ENCODE data around the gene TFAP2B. TPM values are rescaled to one million over a fixed set of nuclear protein-coding genes. Genes with fewer than 3 reads are reported as not detected.

TFAP2B gene
- polyA plus RNA-seq (2013), result 2.0 and 2.3 TPM in 2 replicates

DNA sequence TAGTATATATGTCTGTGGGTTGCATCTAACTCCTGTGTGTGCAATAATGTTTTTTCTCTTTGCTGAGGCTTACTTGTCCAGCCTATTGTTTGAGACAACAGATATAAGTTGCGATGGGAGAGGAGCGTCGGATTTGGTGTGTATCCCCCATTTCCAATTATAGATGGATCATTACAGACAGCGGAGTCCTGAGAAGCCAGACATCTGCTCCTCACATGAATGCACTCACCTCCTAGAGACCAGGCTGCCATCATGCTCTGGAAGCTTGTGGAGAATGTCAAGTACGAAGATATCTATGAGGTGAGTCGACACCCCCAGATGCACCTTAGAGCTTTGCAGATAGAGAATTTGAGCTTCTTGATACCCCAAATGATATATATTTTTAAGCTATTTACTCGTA, at the start of gene TFAP2B:
TFAP2B (plus strand) TSS at position 199 of the 400 bp plus-strand sequence; CDS start at position 220, 21 bp downstream.
- Histone ChIP-seq H2AK5ac (ENCODE audit: low read length) (no peak within 1 kb of the TSS), H3K36me3 (ENCODE audit: control insufficient read depth in 1 of 2, insufficient read depth in 2 of 2, low read length in 2 of 2) (no peaks in the 10 kb centered on the region), H4K91ac (ENCODE audit: low read depth, low read length) (peak within 1 kb of the TSS; percentile 77), H2BK5ac (ENCODE audit: low read depth, low read length, poor library complexity) (peak within 1 kb of the TSS; percentile 38), H4K12ac (ENCODE audit: low read depth, low read length) (peak within 1 kb of the TSS; percentile 64), H3K27me3 (ENCODE audit: insufficient read depth, low read length) (peaks cover 7% of the 10 kb centered on the region), H2BK12ac (ENCODE audit: low read length) (peak within 1 kb of the TSS; percentile 8), H3K23ac (ENCODE audit: low read length) (no peak within 1 kb of the TSS), H3K14ac (ENCODE audit: low read length) (peak within 1 kb of the TSS; percentile 32), H3K4ac (ENCODE audit: low read depth, low read length) (peak within 1 kb of the TSS; percentile 47), H3K9ac (ENCODE audit: low read length) (no peak within 1 kb of the TSS), H3K79me1 (ENCODE audit: low read length) (peaks cover 18% of the 10 kb centered on the region), H3K27ac (ENCODE audit: low read depth, low read length) (peak within 1 kb of the TSS; percentile 33), H2BK120ac (ENCODE audit: insufficient read depth, low read length, poor library complexity) (peak within 1 kb of the TSS; percentile 52), H3K79me2 (ENCODE audit: control insufficient read depth, insufficient read depth, low read length, poor library complexity) (no peaks in the 10 kb centered on the region), H3K4me2 (ENCODE audit: low read length) (peak within 1 kb of the TSS; percentile 67), H4K8ac (ENCODE audit: low read depth, low read length) (peak within 1 kb of the TSS; percentile 68), H3K9me3 (ENCODE audit: insufficient read depth, low read depth, low read length) (no peaks in the 10 kb centered on the region), H3K4me1 (ENCODE audit: control insufficient read depth in 1 of 2, insufficient read depth in 2 of 2, low read length in 2 of 2) (peaks cover 3 to 4% of the 10 kb centered on the region in 2 experiments), H3K4me3 (ENCODE audit: low read depth, low read length) (peak within 1 kb of the TSS; percentile 68), H2AFZ (ENCODE audit: insufficient read depth, low read length, poor library complexity) (peak within 1 kb of the TSS; percentile 56), H3K18ac (ENCODE audit: low read length) (peak within 1 kb of the TSS; percentile 25)
- no peak for DNase-seq
- no CpG with 5 or more reads among the region's 7 CpGs for WGBS (ENCODE audit: extremely low coverage, insufficient coverage, insufficient read length)

GRCh38 chr6:50778696-50779095, 40.0 kb upstream of the TFAP2B start:
- no peaks in the 10 kb centered on the region for H3K27me3 ChIP-seq (ENCODE audit: insufficient read depth, low read length)
- H2BK120ac ChIP-seq (ENCODE audit: insufficient read depth, low read length, poor library complexity), result no peak overlapping the region
- DNase-seq, result no peak
- no peak overlapping the region for H4K8ac ChIP-seq (ENCODE audit: low read depth, low read length)
- no peak overlapping the region for H3K4me3 ChIP-seq (ENCODE audit: low read depth, low read length)
- no peak overlapping the region for H2AFZ ChIP-seq (ENCODE audit: insufficient read depth, low read length, poor library complexity)
- H3K9me3 ChIP-seq (ENCODE audit: insufficient read depth, low read depth, low read length), result no peaks in the 10 kb centered on the region
- H3K14ac ChIP-seq (ENCODE audit: low read length), result no peak overlapping the region
- no peak overlapping the region for H4K91ac ChIP-seq (ENCODE audit: low read depth, low read length)
- H2AK5ac ChIP-seq (ENCODE audit: low read length), result no peak overlapping the region
- no peak overlapping the region for H3K4ac ChIP-seq (ENCODE audit: low read depth, low read length)
- no peak overlapping the region for H3K9ac ChIP-seq (ENCODE audit: low read length)
- peaks cover 2% of the 10 kb centered on the region for H3K79me2 ChIP-seq (ENCODE audit: control insufficient read depth, insufficient read depth, low read length, poor library complexity)
- H4K12ac ChIP-seq (ENCODE audit: low read depth, low read length), result no peak overlapping the region
- peaks cover 5 to 8% of the 10 kb centered on the region in 2 experiments for H3K4me1 ChIP-seq (ENCODE audit: control insufficient read depth in 1 of 2, insufficient read depth in 2 of 2, low read length in 2 of 2)
- H3K18ac ChIP-seq (ENCODE audit: low read length), result no peak overlapping the region
- H2BK5ac ChIP-seq (ENCODE audit: low read depth, low read length, poor library complexity), result no peak overlapping the region
- H3K36me3 ChIP-seq (ENCODE audit: control insufficient read depth in 1 of 2, insufficient read depth in 2 of 2, low read length in 2 of 2), result no peaks in the 10 kb centered on the region
- H2BK12ac ChIP-seq (ENCODE audit: low read length), result no peak overlapping the region
- no peak overlapping the region for H3K23ac ChIP-seq (ENCODE audit: low read length)
- H3K27ac ChIP-seq (ENCODE audit: low read depth, low read length), result no peak overlapping the region
- no peak overlapping the region for H3K4me2 ChIP-seq (ENCODE audit: low read length)
- peaks cover 4% of the 10 kb centered on the region for H3K79me1 ChIP-seq (ENCODE audit: low read length)

DNA sequence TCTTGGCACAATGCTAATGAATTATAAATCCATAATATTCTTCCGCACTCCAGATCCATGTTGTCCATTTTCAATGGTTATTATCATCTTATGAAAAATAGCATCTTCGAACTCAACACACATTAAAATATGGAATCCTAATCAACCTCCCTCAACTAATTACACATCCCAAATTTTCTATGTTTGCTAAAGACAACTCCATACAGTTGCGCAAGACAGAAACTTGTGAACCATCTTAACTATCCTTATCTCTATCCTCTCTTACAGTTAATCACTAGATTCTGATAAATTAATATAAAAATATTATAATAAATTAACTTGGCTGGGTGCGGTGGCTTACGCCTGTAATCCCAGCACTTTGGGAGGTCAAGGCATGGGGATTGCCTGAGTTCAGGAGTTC, 38.3 kb upstream of the TFAP2B start:
- WGBS (ENCODE audit: extremely low coverage, insufficient coverage, insufficient read length), result 100% methylated on average over 1 of the region's 5 CpGs
- Histone ChIP-seq H3K9me3 (ENCODE audit: insufficient read depth, low read depth, low read length) (no peaks in the 10 kb centered on the region), H3K36me3 (ENCODE audit: control insufficient read depth in 1 of 2, insufficient read depth in 2 of 2, low read length in 2 of 2) (no peaks in the 10 kb centered on the region), H3K4ac (ENCODE audit: low read depth, low read length) (no peak overlapping the region), H3K23ac (ENCODE audit: low read length) (no peak overlapping the region), H2AK5ac (ENCODE audit: low read length) (no peak overlapping the region), H3K79me1 (ENCODE audit: low read length) (peaks cover 4% of the 10 kb centered on the region), H3K79me2 (ENCODE audit: control insufficient read depth, insufficient read depth, low read length, poor library complexity) (peaks cover 2% of the 10 kb centered on the region), H3K9ac (ENCODE audit: low read length) (no peak overlapping the region), H4K91ac (ENCODE audit: low read depth, low read length) (no peak overlapping the region), H4K8ac (ENCODE audit: low read depth, low read length) (no peak overlapping the region), H3K4me3 (ENCODE audit: low read depth, low read length) (no peak overlapping the region), H3K18ac (ENCODE audit: low read length) (no peak overlapping the region), H3K27ac (ENCODE audit: low read depth, low read length) (no peak overlapping the region), H3K4me1 (ENCODE audit: control insufficient read depth in 1 of 2, insufficient read depth in 2 of 2, low read length in 2 of 2) (peaks cover 5 to 8% of the 10 kb centered on the region in 2 experiments), H4K12ac (ENCODE audit: low read depth, low read length) (no peak overlapping the region), H3K14ac (ENCODE audit: low read length) (no peak overlapping the region), H2BK12ac (ENCODE audit: low read length) (no peak overlapping the region), H2BK120ac (ENCODE audit: insufficient read depth, low read length, poor library complexity) (no peak overlapping the region), H3K4me2 (ENCODE audit: low read length) (no peak overlapping the region), H3K27me3 (ENCODE audit: insufficient read depth, low read length) (no peaks in the 10 kb centered on the region), H2BK5ac (ENCODE audit: low read depth, low read length, poor library complexity) (no peak overlapping the region), H2AFZ (ENCODE audit: insufficient read depth, low read length, poor library complexity) (no peak overlapping the region)
- no peak for DNase-seq

DNA sequence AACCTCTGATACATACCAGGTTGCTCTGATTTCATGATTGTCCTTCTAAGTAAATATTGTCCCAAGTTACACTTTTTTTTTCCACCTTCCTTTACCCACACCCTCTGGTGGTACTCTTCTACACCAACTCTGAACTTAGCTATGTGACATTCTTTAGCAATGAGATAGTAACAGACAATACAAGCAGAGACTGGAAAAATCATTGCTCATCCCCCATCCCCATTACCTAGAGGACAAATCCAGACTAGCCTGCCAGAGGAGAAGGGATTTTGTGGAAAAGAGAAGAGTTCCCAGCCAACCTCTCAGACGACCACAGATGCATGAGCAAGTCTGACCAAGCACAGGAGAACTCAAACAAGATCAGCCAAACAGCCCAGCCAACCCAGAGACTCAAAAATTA, 32.8 kb upstream of the TFAP2B start:
- H3K18ac ChIP-seq (ENCODE audit: low read length), result no peak overlapping the region
- no peak overlapping the region for H3K23ac ChIP-seq (ENCODE audit: low read length)
- H3K27ac ChIP-seq (ENCODE audit: low read depth, low read length), result no peak overlapping the region
- no peak overlapping the region for H2AK5ac ChIP-seq (ENCODE audit: low read length)
- H3K27me3 ChIP-seq (ENCODE audit: insufficient read depth, low read length), result no peaks in the 10 kb centered on the region
- H2BK120ac ChIP-seq (ENCODE audit: insufficient read depth, low read length, poor library complexity), result no peak overlapping the region
- H4K91ac ChIP-seq (ENCODE audit: low read depth, low read length), result no peak overlapping the region
- H3K4me2 ChIP-seq (ENCODE audit: low read length), result no peak overlapping the region
- no peak overlapping the region for H3K9ac ChIP-seq (ENCODE audit: low read length)
- DNase-seq, result no peak
- H2BK5ac ChIP-seq (ENCODE audit: low read depth, low read length, poor library complexity), result no peak overlapping the region
- H3K79me1 ChIP-seq (ENCODE audit: low read length), result no peaks in the 10 kb centered on the region
- H3K79me2 ChIP-seq (ENCODE audit: control insufficient read depth, insufficient read depth, low read length, poor library complexity), result no peaks in the 10 kb centered on the region
- H3K4ac ChIP-seq (ENCODE audit: low read depth, low read length), result no peak overlapping the region
- H4K12ac ChIP-seq (ENCODE audit: low read depth, low read length), result no peak overlapping the region
- H3K14ac ChIP-seq (ENCODE audit: low read length), result no peak overlapping the region
- no peaks in the 10 kb centered on the region for H3K4me1 ChIP-seq (ENCODE audit: control insufficient read depth in 1 of 2, insufficient read depth in 2 of 2, low read length in 2 of 2)
- no peak overlapping the region for H4K8ac ChIP-seq (ENCODE audit: low read depth, low read length)
- no peak overlapping the region for H3K4me3 ChIP-seq (ENCODE audit: low read depth, low read length)
- no peaks in the 10 kb centered on the region for H3K9me3 ChIP-seq (ENCODE audit: insufficient read depth, low read depth, low read length)
- H2BK12ac ChIP-seq (ENCODE audit: low read length), result no peak overlapping the region
- no peaks in the 10 kb centered on the region for H3K36me3 ChIP-seq (ENCODE audit: control insufficient read depth in 1 of 2, insufficient read depth in 2 of 2, low read length in 2 of 2)
- no peak overlapping the region for H2AFZ ChIP-seq (ENCODE audit: insufficient read depth, low read length, poor library complexity)
- WGBS (ENCODE audit: extremely low coverage, insufficient coverage, insufficient read length), result no CpG with 5 or more reads among the region's 1 CpG
